Measurements from ENCODE around the gene CCDC47. TPM values are rescaled to one million over a fixed set of nuclear protein-coding genes. Genes with fewer than 3 reads are reported as not detected.

The CCDC47 gene
- total and polyA plus RNA-seq, 2 of the 4 experiments (the other 2 are of a cell fraction) = 45.7 to 62.0 TPM

GRCh38 chr17:63716426-63716825 lies 57.0 kb downstream of the CCDC47 start:
- Histone ChIP-seq H2BK120ac (ENCODE audit: low read depth, low read length) (no peak overlapping the region), H3K9ac (ENCODE audit: low read depth, low read length) (no peak overlapping the region), H3K79me1 (ENCODE audit: low read depth in 1 of 2, low read length in 2 of 2) (peaks cover 0 to 7% of the 10 kb centered on the region in 2 experiments; a peak in 1 of 4 replicates), H3K36me3 (ENCODE audit: control insufficient read depth, insufficient read depth, low read length) (peaks cover 9% of the 10 kb centered on the region; the same call in 1 of the 2 replicates), H4K5ac (ENCODE audit: low read depth, low read length) (no peak overlapping the region), H3K4me3 (ENCODE audit: insufficient read depth, low read depth, low read length) (no peak overlapping the region), H4K91ac (ENCODE audit: insufficient read depth, low read depth, low read length) (no peak overlapping the region), H3K4me2 (ENCODE audit: low read depth, low read length) (no peak overlapping the region), H3K4me1 (ENCODE audit: control insufficient read depth, insufficient read depth, low read length) (peaks cover 2% of the 10 kb centered on the region; the same call in 1 of the 2 replicates), H2AFZ (replicated peaks; ENCODE audit: low read length, poor library complexity) (no peak overlapping the region), H2BK20ac (ENCODE audit: low read depth, low read length) (no peak overlapping the region), H2BK5ac (ENCODE audit: low read depth, low read length, poor library complexity, severe bottlenecking) (no peak overlapping the region), H4K20me1 (ENCODE audit: insufficient read depth, low read length) (no peaks in the 10 kb centered on the region), H3K27me3 (ENCODE audit: control insufficient read depth, insufficient read depth, low read length) (no peaks in the 10 kb centered on the region), H4K8ac (ENCODE audit: low read depth in 2 of 2, low read length in 2 of 2) (no peak overlapping the region), H3K18ac (ENCODE audit: low read depth, low read length) (no peak overlapping the region), H3K9me1 (ENCODE audit: insufficient read depth, low read length) (peaks cover 11% of the 10 kb centered on the region; the same call in 1 of the 2 replicates), H2BK15ac (ENCODE audit: low read depth, low read length) (no peak overlapping the region), H3K4ac (ENCODE audit: low read depth, low read length) (no peak overlapping the region), H3K56ac (ENCODE audit: extremely low read depth, insufficient read depth, low read length) (no peak overlapping the region), H3K14ac (replicated peaks; ENCODE audit: low read depth, low read length) (no peak overlapping the region), H2AK5ac (ENCODE audit: low read depth, low read length) (no peak overlapping the region), H3K27ac (ENCODE audit: insufficient read depth, low read length) (no peak overlapping the region), H2AK9ac (replicated peaks; ENCODE audit: low read depth, low read length, poor library complexity) (no peak overlapping the region), H3K23ac (ENCODE audit: low read depth, low read length) (no peak overlapping the region), H3K9me3 (ENCODE audit: control insufficient read depth, insufficient read depth, low read length) (no peaks in the 10 kb centered on the region)
- in situ Hi-C loops (cut with MboI; ENCODE audit: low sequenced_read_pairs) = no loop called here
- ChIA-PET CTCF (no interaction called here), POLR2A (ENCODE audit: unreplicated experiment) (no interaction called here)
- intact Hi-C loops (cut with micrococcal nuclease) = no loop called here
- TF ChIP-seq FOS (IDR thresholded peaks at IDR 0.05; ENCODE audit: low read depth, low read length) (no peak), POLR2A (IDR thresholded peaks at IDR 0.05; ENCODE audit: low read depth, low read length) (no peak)
- DNase-seq = no peak
- no peak for ATAC-seq (ENCODE audit: low read depth)
- dilution Hi-C loops (cut with HindIII; ENCODE audit: low sequenced_read_pairs, unreplicated experiment) = no loop called here
- no TSS peak for BruUV-seq (replicated peaks)
- WGBS, 2 experiments (ENCODE audit: extremely low coverage in 2 of 2, insufficient read length in 1 of 2) = no CpG with 5 or more reads among the region's 3 CpGs
